ENCODE measurements around the gene DUS1L.

The DUS1L gene

GRCh38 chr17:82065638-82066303 is at the start of gene DUS1L:
TSS of gene DUS1L (minus strand) at chr17:82065804. CDS start at chr17:82065059, 745 bp downstream.
- DNase-seq = no peak
- Histone ChIP-seq H3K27me3 (replicated peaks) (no peaks in the 10 kb centered on the region), H3K36me3 (replicated peaks) (peaks cover 20% of the 10 kb centered on the region), H3K4me3 (ENCODE audit: low read depth, low read length) (peak within 1 kb of the TSS; percentile 72), H3K27ac (peak within 1 kb of the TSS; percentile 21)
- in situ Hi-C loops (cut with HindIII; ENCODE audit: low pct_ligation_motif_present, low sequenced_read_pairs) = no loop called here
- no peak for TF ChIP-seq CTCF (IDR thresholded peaks at IDR 0.05; ENCODE audit: low read depth, low read length, missing control alignments)

GRCh38 chr17:82114872-82115271 is 49.3 kb upstream of the DUS1L start:
- no peak overlapping the region for H3K27ac ChIP-seq
- no peak overlapping the region for H3K4me3 ChIP-seq (ENCODE audit: low read depth, low read length)
- in situ Hi-C loops (cut with HindIII; ENCODE audit: low pct_ligation_motif_present, low sequenced_read_pairs) = no loop called here
- peaks cover 3% of the 10 kb centered on the region for H3K36me3 ChIP-seq (replicated peaks)
- TF ChIP-seq CTCF (IDR thresholded peaks at IDR 0.05; ENCODE audit: low read depth, low read length, missing control alignments) = no peak
- H3K27me3 ChIP-seq (replicated peaks) = no peaks in the 10 kb centered on the region
- DNase-seq = no peak

- H3K36me3 ChIP-seq (replicated peaks) = peaks cover 3% of the 10 kb centered on the region
- H3K27ac ChIP-seq = no peak overlapping the region
- H3K4me3 ChIP-seq (ENCODE audit: low read depth, low read length) = no peak overlapping the region
- no peak for TF ChIP-seq CTCF (IDR thresholded peaks at IDR 0.05; ENCODE audit: low read depth, low read length, missing control alignments)
- DNase-seq = no peak
- H3K27me3 ChIP-seq (replicated peaks) = no peaks in the 10 kb centered on the region
- in situ Hi-C loops (cut with HindIII; ENCODE audit: low pct_ligation_motif_present, low sequenced_read_pairs) = no loop called here
Observed at GRCh38 chr17:82114447-82114846, 48.8 kb upstream of the DUS1L start.

- no peak for TF ChIP-seq CTCF (IDR thresholded peaks at IDR 0.05; ENCODE audit: low read depth, low read length, missing control alignments)
- DNase-seq = no peak
- H3K4me3 ChIP-seq (ENCODE audit: low read depth, low read length) = no peak overlapping the region
- peaks cover 3% of the 10 kb centered on the region for H3K36me3 ChIP-seq (replicated peaks)
- no peaks in the 10 kb centered on the region for H3K27me3 ChIP-seq (replicated peaks)
- no peak overlapping the region for H3K27ac ChIP-seq
- in situ Hi-C loops (cut with HindIII; ENCODE audit: low pct_ligation_motif_present, low sequenced_read_pairs) = no loop called here
Observed at GRCh38 chr17:82113941-82114340, 48.3 kb upstream of the DUS1L start.

DNA sequence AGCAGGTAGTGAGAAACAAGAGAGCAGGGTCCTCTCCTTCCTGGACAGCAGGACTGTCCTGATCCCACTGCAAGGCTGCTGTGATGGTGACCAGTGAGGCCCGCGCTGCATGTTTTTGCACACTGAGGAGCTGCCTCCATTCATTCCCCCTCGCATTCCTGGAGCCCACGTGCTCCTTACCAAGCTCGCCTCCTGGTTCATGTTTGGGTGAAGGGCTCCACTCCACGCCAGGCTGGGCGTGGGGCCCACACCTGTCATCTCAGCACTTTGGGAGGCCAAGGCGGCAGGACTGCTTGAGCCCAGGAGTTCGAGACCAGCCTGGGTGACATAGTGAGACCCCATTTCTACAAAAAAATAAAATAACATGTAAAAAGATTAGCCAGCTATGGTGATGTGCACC is 47.8 kb upstream of the DUS1L start:
- H3K27me3 ChIP-seq (replicated peaks) = no peaks in the 10 kb centered on the region
- no peak overlapping the region for H3K27ac ChIP-seq
- H3K36me3 ChIP-seq (replicated peaks) = peaks cover 3% of the 10 kb centered on the region
- no peak overlapping the region for H3K4me3 ChIP-seq (ENCODE audit: low read depth, low read length)
- in situ Hi-C loops (cut with HindIII; ENCODE audit: low pct_ligation_motif_present, low sequenced_read_pairs) = no loop called here
- no peak for DNase-seq
- TF ChIP-seq CTCF (IDR thresholded peaks at IDR 0.05; ENCODE audit: low read depth, low read length, missing control alignments) = no peak

DNA sequence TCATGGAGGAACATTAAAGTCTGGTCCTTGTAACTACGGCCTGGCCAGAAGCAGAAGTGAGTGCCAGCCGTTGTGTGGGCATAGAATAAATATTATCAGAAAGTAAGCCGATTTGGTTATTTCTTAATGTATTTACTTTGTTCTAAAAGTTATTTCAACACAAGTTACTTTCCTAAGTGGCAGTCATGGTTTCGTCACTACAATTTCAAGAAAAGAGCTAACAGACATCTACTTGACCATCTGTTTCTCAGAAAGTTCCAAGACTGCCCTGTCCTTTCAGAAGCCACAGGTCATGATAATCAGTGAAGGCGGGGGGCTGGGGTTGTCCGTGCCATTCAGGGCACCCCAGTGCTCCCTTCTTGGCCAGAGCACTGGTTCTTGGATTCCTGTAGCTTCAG is 47.3 kb upstream of the DUS1L start:
- TF ChIP-seq CTCF (IDR thresholded peaks at IDR 0.05; ENCODE audit: low read depth, low read length, missing control alignments) = no peak
- DNase-seq = no peak
- H3K27ac ChIP-seq = no peak overlapping the region
- H3K36me3 ChIP-seq (replicated peaks) = peaks cover 3% of the 10 kb centered on the region
- no peaks in the 10 kb centered on the region for H3K27me3 ChIP-seq (replicated peaks)
- in situ Hi-C loops (cut with HindIII; ENCODE audit: low pct_ligation_motif_present, low sequenced_read_pairs) = no loop called here
- H3K4me3 ChIP-seq (ENCODE audit: low read depth, low read length) = no peak overlapping the region
